Neural cell (in vitro differentiated cells): ENCODE measurements around the gene SRP68. TPM values are rescaled to one million over a fixed set of nuclear protein-coding genes. Genes with fewer than 3 reads are reported as not detected.

Experiments
- H2AFZ ChIP-seq: fragments of 200-600, 300-800 bp; sonication (generic), shearing (Covaris generic); 2 replicates; pipeline ENCODE4 v1.6.0; 2014; ENCODE audit warnings: low read depth, mild to moderate bottlenecking, antibody characterized with exemption, low read length, moderate library complexity
- H3F3A ChIP-seq: fragments of 200-600 bp; shearing (Covaris generic); 2 replicates; pipeline ENCODE4 v1.6.1; 2016; ENCODE audit warnings: mild to moderate bottlenecking, moderate library complexity, mixed read lengths, antibody characterized with exemption, low read length; ENCODE audit not compliant: insufficient read depth, poor library complexity, severe bottlenecking
- H3K27ac ChIP-seq: fragments of 200-600, 300-800 bp; sonication (generic), shearing (Covaris generic); 2 replicates; pipeline ENCODE4 v1.5.1; 2014; ENCODE audit warnings: mild to moderate bottlenecking, low read length, moderate library complexity
- H3K27me3 ChIP-seq: fragments of 300-800, 200-600 bp; sonication (generic), shearing (Covaris generic); 2 replicates; pipeline ENCODE4 v1.6.0; 2014; ENCODE audit warnings: mild to moderate bottlenecking, low read depth, low read length, moderate library complexity; ENCODE audit not compliant: insufficient read depth
- H3K36me3 ChIP-seq: fragments of 300-800, 200-600 bp; sonication (generic), shearing (Covaris generic); 2 replicates; pipeline ENCODE4 v1.5.1; 2014; ENCODE audit warnings: mild to moderate bottlenecking, antibody characterized with exemption, low read length, moderate library complexity; ENCODE audit not compliant: insufficient read depth
- H3K4me2 ChIP-seq: fragments of 300-800, 200-600 bp; sonication (generic), shearing (Covaris generic); 2 replicates; pipeline ENCODE4 v1.6.0; 2014; ENCODE audit warnings: mild to moderate bottlenecking, low read length
- H3K4me3 ChIP-seq: fragments of 300-800, 200-600 bp; sonication (generic), shearing (Covaris generic); 2 replicates; pipeline ENCODE4 v1.5.1; 2014; ENCODE audit warnings: mild to moderate bottlenecking, low read length, moderate library complexity
- H3K79me2 ChIP-seq: fragments of 200-600 bp; shearing (Covaris generic); replicated peaks from 2 replicates; pipeline ENCODE4 v1.6.0; 2014; ENCODE audit warnings: mild to moderate bottlenecking, low read length, moderate library complexity; ENCODE audit not compliant: insufficient read depth
- H3K9ac ChIP-seq: fragments of 300-800, 200-600 bp; sonication (generic), shearing (Covaris generic); 2 replicates; pipeline ENCODE4 v1.6.1; 2016; ENCODE audit warnings: mild to moderate bottlenecking, low read length, mixed read lengths
- H3K9me2 ChIP-seq: fragments of 200-600 bp; shearing (Covaris generic); 2 replicates; pipeline ENCODE4 v1.6.1; 2016; ENCODE audit warnings: mild to moderate bottlenecking, low read length, mixed read lengths; ENCODE audit not compliant: insufficient read depth
- H3K9me3 ChIP-seq: fragments of 200-600, 300-800 bp; sonication (generic), shearing (Covaris generic); 2 replicates; pipeline ENCODE4 v1.6.1; 2016; ENCODE audit warnings: mild to moderate bottlenecking, mixed run types, low read length, moderate library complexity, mixed read lengths
- H4K20me1 ChIP-seq: fragments of 200-600 bp; shearing (Covaris generic); 2 replicates; pipeline ENCODE4 v1.6.1; 2016; ENCODE audit warnings: mild to moderate bottlenecking, mixed run types; ENCODE audit not compliant: insufficient read depth
- CTCF ChIP-seq: fragments of 450-650 bp; IDR thresholded peaks from 2 replicates; pipeline ENCODE4 v1.5.1; 2014; ENCODE audit warnings: antibody characterized with exemption, mild to moderate bottlenecking, moderate library complexity; ENCODE audit not compliant: poor library complexity, severe bottlenecking
- EP300 ChIP-seq: fragments of 450-650 bp; conservative IDR thresholded peaks from 2 replicates; pipeline ENCODE4 v1.6.1; 2014; ENCODE audit warnings: antibody characterized with exemption, mild to moderate bottlenecking, moderate library complexity; ENCODE audit not compliant: poor library complexity, severe bottlenecking
- EZH2 ChIP-seq: fragments of 200-600, 300-800 bp; shearing (Covaris generic), sonication (generic); IDR thresholded peaks from 2 replicates; pipeline ENCODE4 v1.6.1; 2014; ENCODE audit warnings: antibody characterized with exemption, low read length, borderline replicate concordance, mild to moderate bottlenecking; ENCODE audit not compliant: insufficient read depth, poor library complexity, severe bottlenecking
- MXI1 ChIP-seq: fragments of 450-650 bp; conservative IDR thresholded peaks from 2 replicates; pipeline ENCODE4 v1.6.1; 2014; ENCODE audit warnings: antibody characterized with exemption, mild to moderate bottlenecking; ENCODE audit not compliant: poor library complexity, severe bottlenecking
- POLR2AphosphoS5 ChIP-seq: IDR thresholded peaks from 2 replicates; pipeline ENCODE4 v1.6.1; 2012
- RAD21 ChIP-seq: fragments of 450-650 bp; conservative IDR thresholded peaks from 2 replicates; pipeline ENCODE4 v1.6.1; 2014; ENCODE audit warnings: antibody characterized with exemption, mild to moderate bottlenecking, moderate library complexity
- REST ChIP-seq: IDR thresholded peaks from 2 replicates; pipeline ENCODE4 v1.6.1; 2012; ENCODE audit warnings: borderline replicate concordance
- SMC3 ChIP-seq: fragments of 450-650 bp; conservative IDR thresholded peaks from 2 replicates; pipeline ENCODE4 v1.6.1; 2014; ENCODE audit warnings: antibody characterized with exemption, mild to moderate bottlenecking, moderate library complexity; ENCODE audit not compliant: poor library complexity
- TAF1 ChIP-seq: IDR thresholded peaks from 2 replicates; pipeline ENCODE4 v1.6.1; 2012; ENCODE audit warnings: low read depth
- polyA plus RNA-seq: library from polyadenylated mRNA; depleted of rRNA; stranded (reverse); fragments of >200 nt; gene quantifications from 2 replicates; pipeline ENCODE4 v1.2.3, GENCODE V29; 2014

SRP68 gene
- polyA plus RNA-seq, 1 donor from 2014 or later = 26.3 TPM

GRCh38 chr17:76036497-76037261, 35.6 kb downstream of the SRP68 start:
- no peak overlapping the region for H3K9ac ChIP-seq

More at GRCh38 chr17:76036497-76037261, 35.6 kb downstream of the SRP68 start:
- Histone ChIP-seq H3K36me3 (peaks cover 7% of the 10 kb centered on the region), H2AFZ (no peak overlapping the region), H3K9me3 (no peaks in the 10 kb centered on the region), H3K79me2 (no peaks in the 10 kb centered on the region), H3F3A (no peaks in the 10 kb centered on the region), H3K9me2 (no peaks in the 10 kb centered on the region), H3K27me3 (no peaks in the 10 kb centered on the region), H3K27ac (no peak overlapping the region), H4K20me1 (no peaks in the 10 kb centered on the region), H3K4me2 (no peak overlapping the region), H3K4me3 (no peak overlapping the region)
- no peak for TF ChIP-seq SMC3
- no peak for TF ChIP-seq RAD21
- TF ChIP-seq EZH2 = no peak
- TF ChIP-seq MXI1 = no peak
- TF ChIP-seq EP300 = no peak
- no peak for TF ChIP-seq POLR2AphosphoS5
- TF ChIP-seq CTCF = no peak
- TF ChIP-seq TAF1 = no peak
- no peak for TF ChIP-seq REST
